GM23248 (cell line): ENCODE data around the gene ZNF135.

Experiments used
- EZH2 ChIP-seq: fragments of 200-600 bp; sonication (generic); IDR thresholded peaks from 2 replicates; pipeline ENCODE4 v1.6.1; 2018; ENCODE audit warnings: antibody characterized with exemption, mild to moderate bottlenecking; ENCODE audit not compliant: insufficient read depth, poor library complexity, severe bottlenecking
- EZH2phosphoT487 ChIP-seq: fragments of 200-600 bp; sonication (generic); IDR thresholded peaks from 2 replicates; pipeline ENCODE4 v1.6.1; 2018; ENCODE audit warnings: antibody characterized with exemption, moderate library complexity, mild to moderate bottlenecking, low read depth; ENCODE audit not compliant: insufficient read depth

DNA sequence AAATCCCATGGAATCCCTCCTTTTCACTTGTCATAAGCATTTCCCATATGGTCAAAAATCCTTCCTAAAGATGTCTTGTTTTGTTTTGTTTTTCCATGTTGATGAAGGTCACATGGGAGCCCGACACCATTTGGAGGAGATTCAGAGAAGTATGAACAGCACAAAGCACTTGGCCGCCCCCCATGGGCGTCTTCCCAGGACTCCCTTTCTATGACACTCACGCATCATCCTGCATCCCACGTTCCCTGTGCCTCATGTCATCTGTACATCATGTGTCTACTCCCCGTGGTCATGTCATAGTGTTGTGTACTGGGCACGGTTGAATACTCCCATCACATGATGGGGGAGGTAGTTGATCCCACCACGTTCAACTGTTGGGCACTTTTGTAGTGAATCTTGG is 23.2 kb upstream of the ZNF135 start:
- no peak for TF ChIP-seq EZH2phosphoT487
- no peak for TF ChIP-seq EZH2
